ENCODE measurements around the gene ARHGDIB. TPM values are rescaled to one million over a fixed set of nuclear protein-coding genes. Genes with fewer than 3 reads are reported as not detected.

ARHGDIB gene
- total RNA-seq, 1 experiment from 2014 or later: 4.3 TPM

DNA sequence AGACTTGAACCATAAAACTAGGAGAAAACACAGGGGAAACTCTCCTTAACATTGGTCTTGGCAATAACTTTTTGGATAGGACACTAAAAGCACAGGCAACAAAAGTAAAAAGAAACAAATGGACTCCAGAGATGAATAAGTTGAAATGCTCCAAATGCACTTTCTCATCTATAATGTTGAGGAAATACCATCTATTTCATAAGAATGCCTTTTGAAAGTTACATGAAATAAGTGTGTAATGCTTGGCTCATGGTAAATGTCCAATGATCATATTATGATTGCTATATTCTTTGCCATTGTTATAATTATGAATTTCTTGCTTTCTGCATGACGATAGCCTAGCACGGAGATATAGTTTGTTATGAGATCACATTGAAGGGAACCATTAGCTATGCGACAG, 31.3 kb upstream of the ARHGDIB start:
- ChIA-PET CTCF (no interaction called here), POLR2A (no interaction called here), RAD21 (ENCODE audit: low non-redundant PET in 1 of 2, low total read pairs in 2 of 2, uncharacterized antibody in 2 of 2, unreplicated experiment in 2 of 2) (no interaction called here)
- DNase-seq (ENCODE audit: low read depth, low spot score) (no peak), ATAC-seq (no peak)
- no TSS peak for BruUV-seq (replicated peaks)
- Histone ChIP-seq H3K4me2 (ENCODE audit: low read length) (no peak overlapping the region), H3K9me3 (ENCODE audit: control insufficient read depth in 1 of 2, insufficient read depth in 1 of 2, low read depth in 1 of 2, low read length in 2 of 2) (no peaks in the 10 kb centered on the region), H2AFZ (ENCODE audit: low read depth, low read length, poor library complexity, severe bottlenecking) (no peak overlapping the region), H4K20me1 (ENCODE audit: insufficient read depth) (no peaks in the 10 kb centered on the region), H3K36me3 (ENCODE audit: control insufficient read depth in 1 of 2, insufficient read depth in 2 of 2, low read length in 2 of 2) (no peaks in the 10 kb centered on the region), H3K27me3 (ENCODE audit: insufficient read depth, low read length) (no peaks in the 10 kb centered on the region), H3K4me1 (ENCODE audit: control insufficient read depth in 1 of 2, insufficient read depth in 2 of 2, low read length in 2 of 2) (no peaks in the 10 kb centered on the region), H3K4me3 (replicated peaks in 1 of 2; ENCODE audit: low read depth in 1 of 2, low read length in 2 of 2) (no peak overlapping the region), H3K27ac (ENCODE audit: low read depth, low read length) (no peak overlapping the region), H3K9me2 (ENCODE audit: insufficient read depth) (no peaks in the 10 kb centered on the region), H3K79me2 (ENCODE audit: insufficient read depth, low read length) (no peaks in the 10 kb centered on the region), H3K9ac (ENCODE audit: low read length) (no peak overlapping the region)
- intact Hi-C loops (cut with micrococcal nuclease): loop anchor here (10.0 kb wide), 1 partner anchor 808 kb away; no protein-coding TSS in a partner anchor
- TF ChIP-seq CTCF (IDR thresholded peaks at IDR 0.05 in 2 of 3, conservative IDR thresholded peaks at IDR 0.05 in 1 of 3; ENCODE audit: borderline replicate concordance in 1 of 3, insufficient read depth in 1 of 3, low read depth in 2 of 3, low read length in 2 of 3) (no peak), YY1 (IDR thresholded peaks at IDR 0.05; ENCODE audit: extremely low read depth, insufficient replicate concordance, low read depth, low read length) (no peak), JUND (IDR thresholded peaks at IDR 0.05) (no peak), CEBPB (IDR thresholded peaks at IDR 0.05; ENCODE audit: low read depth) (no peak), SIN3A (IDR thresholded peaks at IDR 0.05; ENCODE audit: low read depth) (no peak), RAD21 (IDR thresholded peaks at IDR 0.05; ENCODE audit: low read depth) (no peak), ELF1 (IDR thresholded peaks at IDR 0.05; ENCODE audit: borderline replicate concordance, low read depth) (no peak), CBX3 (IDR thresholded peaks at IDR 0.05; ENCODE audit: low read depth) (no peak), POLR2AphosphoS5 (IDR thresholded peaks at IDR 0.05; ENCODE audit: low read depth, low read length) (no peak), SRF (IDR thresholded peaks at IDR 0.05; ENCODE audit: low read depth) (no peak), ATF3 (IDR thresholded peaks at IDR 0.05) (no peak), REST (IDR thresholded peaks at IDR 0.05; ENCODE audit: low read depth) (no peak), ZFX (IDR thresholded peaks at IDR 0.05) (no peak), EZH2phosphoT487 (IDR thresholded peaks at IDR 0.05; ENCODE audit: borderline replicate concordance) (no peak)
- TF ChIP-seq, protein P1, sequence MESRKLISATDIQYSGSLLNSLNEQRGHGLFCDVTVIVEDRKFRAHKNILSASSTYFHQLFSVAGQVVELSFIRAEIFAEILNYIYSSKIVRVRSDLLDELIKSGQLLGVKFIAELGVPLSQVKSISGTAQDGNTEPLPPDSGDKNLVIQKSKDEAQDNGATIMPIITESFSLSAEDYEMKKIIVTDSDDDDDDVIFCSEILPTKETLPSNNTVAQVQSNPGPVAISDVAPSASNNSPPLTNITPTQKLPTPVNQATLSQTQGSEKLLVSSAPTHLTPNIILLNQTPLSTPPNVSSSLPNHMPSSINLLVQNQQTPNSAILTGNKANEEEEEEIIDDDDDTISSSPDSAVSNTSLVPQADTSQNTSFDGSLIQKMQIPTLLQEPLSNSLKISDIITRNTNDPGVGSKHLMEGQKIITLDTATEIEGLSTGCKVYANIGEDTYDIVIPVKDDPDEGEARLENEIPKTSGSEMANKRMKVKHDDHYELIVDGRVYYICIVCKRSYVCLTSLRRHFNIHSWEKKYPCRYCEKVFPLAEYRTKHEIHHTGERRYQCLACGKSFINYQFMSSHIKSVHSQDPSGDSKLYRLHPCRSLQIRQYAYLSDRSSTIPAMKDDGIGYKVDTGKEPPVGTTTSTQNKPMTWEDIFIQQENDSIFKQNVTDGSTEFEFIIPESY (IDR thresholded peaks at IDR 0.05; ENCODE audit: extremely low read depth, insufficient replicate concordance, low read length): no peak
- TF ChIP-seq, protein P2, sequence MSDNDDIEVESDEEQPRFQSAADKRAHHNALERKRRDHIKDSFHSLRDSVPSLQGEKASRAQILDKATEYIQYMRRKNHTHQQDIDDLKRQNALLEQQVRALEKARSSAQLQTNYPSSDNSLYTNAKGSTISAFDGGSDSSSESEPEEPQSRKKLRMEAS (IDR thresholded peaks at IDR 0.05): no peak
